GM21515 (cell line): ENCODE data around the gene SERPINF2.
"Not testable (repeated sequence)": the region's sequence is repeated elsewhere in the genome, so short reads cannot be mapped to it uniquely, and the experiment has no call there.

Experiments used
- ATAC-seq: cut with Tn5 transposase; IDR thresholded peaks from one replicate; pipeline ENCODE4 v1.9.1; 2021; ENCODE audit not compliant: unreplicated experiment

The SERPINF2 gene

GRCh38 chr17:1762233-1762900 lies 19.7 kb downstream of the SERPINF2 start:
- no peak for ATAC-seq

GRCh38 chr17:1762901-1763898 lies 20.5 kb downstream of the SERPINF2 start:
- no peak for ATAC-seq

- ATAC-seq, result no peak
Measured at GRCh38 chr17:1764284-1764683, 21.6 kb downstream of the SERPINF2 start.

GRCh38 chr17:1764705-1765104 lies 22.0 kb downstream of the SERPINF2 start:
- ATAC-seq, result not testable (repeated sequence)

DNA sequence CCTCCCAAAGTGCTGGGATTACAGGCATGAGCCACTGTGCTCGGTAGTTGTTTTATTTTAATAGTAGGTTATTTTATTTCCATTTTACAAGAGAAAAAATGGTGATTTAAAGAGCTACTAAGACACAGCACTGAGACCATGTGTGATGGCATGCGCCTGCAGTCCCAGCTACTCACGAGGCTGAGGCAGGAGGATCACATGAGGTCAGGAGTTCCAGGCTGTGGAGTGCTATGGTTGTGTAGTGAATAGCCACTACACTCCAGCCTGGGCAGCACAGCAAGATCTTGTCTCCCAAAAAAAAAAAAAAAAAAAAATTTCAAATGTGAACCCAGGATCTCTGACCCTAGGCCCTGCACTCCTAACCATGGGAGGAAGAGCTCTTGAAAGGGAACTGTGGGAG lies 22.9 kb downstream of the SERPINF2 start:
- no peak for ATAC-seq

GRCh38 chr17:1766382-1767135 lies 23.9 kb downstream of the SERPINF2 start:
- ATAC-seq, result no peak

DNA sequence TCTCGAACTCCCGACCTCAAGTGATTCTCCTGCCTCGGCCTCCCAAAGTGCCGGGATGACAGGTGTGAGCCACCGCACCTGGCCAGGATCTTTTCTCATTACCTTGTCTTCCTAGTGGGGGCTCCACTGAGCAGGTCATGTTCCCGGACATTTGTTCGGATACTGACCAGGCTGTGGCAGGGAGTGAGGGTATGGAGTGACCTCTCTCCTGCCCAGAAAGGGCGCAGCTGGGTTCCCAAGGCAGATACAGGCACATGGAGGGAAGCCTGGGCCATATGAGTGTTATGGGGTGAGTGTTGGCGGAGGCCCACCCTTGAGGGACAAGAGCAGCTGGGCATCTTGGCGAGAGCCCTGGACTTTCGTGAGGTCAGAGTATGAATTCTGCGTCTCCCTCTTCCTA lies 24.7 kb downstream of the SERPINF2 start:
- ATAC-seq, result no peak

- ATAC-seq, result no peak
Measured at GRCh38 chr17:1769822-1770477, 27.3 kb downstream of the SERPINF2 start.

- ATAC-seq, result not testable (repeated sequence)
Measured at GRCh38 chr17:1773000-1773695, 30.5 kb downstream of the SERPINF2 start.

DNA sequence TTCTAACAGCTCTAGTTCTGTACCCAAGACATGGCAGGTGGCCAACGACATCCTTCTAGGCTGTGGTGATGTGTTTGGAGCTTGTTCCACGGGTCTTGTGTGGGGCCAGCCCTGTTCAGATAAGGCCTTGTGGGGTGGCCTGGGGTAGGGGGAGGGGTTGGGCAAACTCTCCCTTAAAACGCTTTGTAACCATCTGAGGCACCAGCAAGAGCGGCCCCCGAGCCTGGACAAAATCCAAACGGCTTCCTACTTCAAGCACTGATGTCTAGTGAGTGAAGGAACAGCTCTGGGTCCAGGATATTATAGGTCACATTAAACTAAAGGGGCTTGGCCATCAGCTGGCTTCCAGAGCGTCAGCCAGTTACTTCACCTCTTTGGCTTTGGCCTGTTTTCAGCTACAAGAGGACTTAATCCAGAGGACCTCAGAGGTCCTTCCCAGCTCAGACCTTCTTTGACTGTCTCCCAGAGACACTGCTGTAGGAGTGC lies 31.1 kb downstream of the SERPINF2 start:
- ATAC-seq, result no peak

- no peak for ATAC-seq
Measured at GRCh38 chr17:1774390-1775176, 31.9 kb downstream of the SERPINF2 start.

DNA sequence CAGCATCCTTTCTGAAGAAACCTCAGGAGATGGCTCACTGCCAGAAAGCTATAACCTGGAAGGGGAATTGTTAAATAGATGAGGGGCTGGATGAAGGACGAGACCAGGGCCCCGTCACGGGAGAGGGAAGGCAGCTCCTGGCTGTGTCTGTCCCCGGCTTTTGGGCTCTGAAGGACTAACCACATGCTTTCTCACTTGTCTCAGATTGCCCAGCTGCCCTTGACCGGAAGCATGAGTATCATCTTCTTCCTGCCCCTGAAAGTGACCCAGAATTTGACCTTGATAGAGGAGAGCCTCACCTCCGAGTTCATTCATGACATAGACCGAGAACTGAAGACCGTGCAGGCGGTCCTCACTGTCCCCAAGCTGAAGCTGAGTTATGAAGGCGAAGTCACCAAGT lies 33.7 kb downstream of the SERPINF2 start:
- no peak for ATAC-seq

DNA sequence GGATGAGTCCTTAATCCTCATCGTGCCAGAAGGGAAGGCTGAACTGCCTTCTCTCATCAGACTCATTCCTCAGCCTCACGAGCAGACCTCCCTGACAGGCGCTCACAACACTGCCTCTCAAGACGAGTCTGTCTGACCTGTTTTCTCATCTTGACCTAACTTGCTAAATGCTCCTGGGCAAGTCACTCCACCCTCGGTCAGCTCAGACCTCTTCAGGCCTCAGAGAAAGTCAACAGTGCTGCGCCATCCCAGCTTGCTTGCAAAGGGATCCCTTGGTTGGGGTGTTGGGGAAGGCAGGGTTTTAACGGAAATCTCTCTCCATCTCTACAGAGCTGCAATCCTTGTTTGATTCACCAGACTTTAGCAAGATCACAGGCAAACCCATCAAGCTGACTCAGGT lies 34.2 kb downstream of the SERPINF2 start:
- ATAC-seq, result no peak

GRCh38 chr17:1779571-1780131 lies 37.0 kb downstream of the SERPINF2 start:
- no peak for ATAC-seq

GRCh38 chr17:1782171-1782567 lies 39.5 kb downstream of the SERPINF2 start:
- no peak for ATAC-seq

- no peak for ATAC-seq
Measured at GRCh38 chr17:1783271-1783670, 40.6 kb downstream of the SERPINF2 start.

DNA sequence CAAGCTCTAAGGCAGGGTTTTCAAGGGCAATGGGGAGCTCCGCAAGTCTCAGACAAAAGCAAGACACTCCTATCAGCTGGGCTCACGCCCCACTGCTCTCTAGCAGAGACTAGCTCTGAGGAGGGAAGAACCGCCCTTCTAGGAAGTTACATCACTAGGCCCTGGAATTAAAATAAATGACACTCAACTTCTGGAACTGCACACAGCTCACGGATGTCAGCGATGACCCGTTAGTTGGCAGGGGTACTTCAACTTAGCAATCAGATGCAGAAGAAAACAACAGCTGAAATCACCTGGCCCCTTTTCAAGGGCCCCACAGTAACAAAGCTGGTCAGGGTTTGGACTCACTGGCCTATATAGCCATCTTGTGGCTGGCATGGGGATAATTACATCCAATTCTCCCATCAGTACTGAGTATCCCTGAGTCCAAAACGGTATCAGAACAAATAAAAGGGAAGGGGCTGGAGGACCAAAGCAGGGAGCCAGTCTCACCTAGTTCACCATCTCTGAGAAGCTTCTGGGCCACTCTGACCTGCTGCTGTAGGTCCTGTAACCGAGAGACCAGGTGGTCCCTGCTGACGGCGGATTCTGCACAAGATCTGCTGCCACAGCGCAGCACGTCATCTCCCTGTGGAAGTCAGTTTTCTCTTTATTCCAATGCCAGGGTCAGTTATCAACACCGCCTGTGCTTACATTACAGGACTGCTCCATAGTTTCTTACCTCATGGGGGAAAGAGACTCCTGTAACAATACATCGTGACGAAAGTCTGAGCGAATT lies 41.4 kb downstream of the SERPINF2 start:
- ATAC-seq, result no peak

DNA sequence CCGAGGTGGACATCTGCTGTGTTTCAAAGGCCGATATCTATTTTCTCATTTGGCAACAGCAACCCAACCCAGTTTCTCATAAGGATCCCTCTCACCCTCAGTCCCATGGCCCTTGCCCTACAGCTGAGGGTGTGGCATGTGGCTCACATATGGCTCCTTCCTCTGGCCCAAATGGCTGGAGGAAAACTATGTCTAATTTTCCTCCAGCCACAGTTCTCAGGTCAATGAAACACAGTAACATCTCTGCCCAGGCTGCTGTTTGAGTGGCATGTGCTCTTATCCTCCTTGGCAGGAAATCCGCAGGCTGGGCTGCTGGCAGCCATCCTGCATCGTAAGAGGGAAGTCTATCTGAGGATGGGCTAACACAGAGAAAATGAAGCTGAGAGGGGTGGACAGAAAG lies 43.3 kb downstream of the SERPINF2 start:
- ATAC-seq, result no peak
